K562 (cell line): Measurements from ENCODE around the gene ACKR1. TPM values are rescaled to one million over a fixed set of nuclear protein-coding genes. Genes with fewer than 3 reads are reported as not detected.

Experiments
- ARHGAP35 ChIP-seq: fragments of 450-650 bp; IDR thresholded peaks from 2 replicates; pipeline ENCODE4 v1.6.1; 2018; ENCODE audit not compliant: partially characterized antibody
- BCL6 ChIP-seq: fragments of 250-450 bp; sonication (Bioruptor Pico); IDR thresholded peaks from 2 replicates; pipeline ENCODE4 v1.4.0; 2020
- FOXJ3 ChIP-seq: sonication (generic); formaldehyde crosslinking; IDR thresholded peaks from 2 replicates; pipeline ENCODE4 v1.4.0; 2020; ENCODE audit warnings: mild to moderate bottlenecking, missing genetic modification reagents
- HCFC1 ChIP-seq: IDR thresholded peaks from 2 replicates; pipeline ENCODE4 v1.6.1; 2012; ENCODE audit warnings: low read depth, low read length, improper control_type of control experiment
- HMG20B ChIP-seq: fragments of 250-450 bp; sonication (Bioruptor Pico); IDR thresholded peaks from 2 replicates; pipeline ENCODE4 v1.5.0; 2021; ENCODE audit warnings: mild to moderate bottlenecking
- MED1 ChIP-seq: sonication (generic); formaldehyde crosslinking; IDR thresholded peaks from 2 replicates; pipeline ENCODE4 v1.8.1; 2023; ENCODE audit warnings: missing genetic modification reagents, borderline replicate concordance
- PCBP1 ChIP-seq: fragments of 200-400 bp; formaldehyde crosslinking; IDR thresholded peaks from 2 replicates; pipeline ENCODE4 v1.6.1; 2018; ENCODE audit warnings: mild to moderate bottlenecking, low read depth, low read length; ENCODE audit not compliant: poor library complexity, severe bottlenecking
- SIN3A ChIP-seq, 2 experiments: fragments of 150-350 bp in 1 of 2; IDR thresholded peaks; 2 replicates each; pipeline ENCODE4 v1.6.1; 2011 to 2016; ENCODE audit warnings: borderline replicate concordance in 2 of 2, low read depth in 2 of 2, low read length in 2 of 2, mild to moderate bottlenecking in 2 of 2, moderate library complexity in 2 of 2; ENCODE audit not compliant: control insufficient read depth in 1 of 2
- SREBF1 ChIP-seq: fragments of 150-350 bp; IDR thresholded peaks from 2 replicates; pipeline ENCODE4 v1.6.1; 2014; ENCODE audit warnings: antibody characterized with exemption, low read depth, low read length, borderline replicate concordance
- YBX1 ChIP-seq: fragments of 450-650 bp; IDR thresholded peaks from 2 replicates; pipeline ENCODE4 v1.7.1; 2016; ENCODE audit warnings: mild to moderate bottlenecking
- ZKSCAN8 ChIP-seq: fragments of 200-800 bp; sonication (Bioruptor generic); IDR thresholded peaks from 2 replicates; pipeline ENCODE4 v1.6.1; 2016; ENCODE audit warnings: missing genetic modification characterization, missing compliant biosample characterization
- ZNF589 ChIP-seq: fragments of 200-800 bp; sonication (Bioruptor generic); IDR thresholded peaks from 2 replicates; pipeline ENCODE4 v1.6.1; 2016; ENCODE audit warnings: low read depth, missing genetic modification characterization, missing compliant biosample characterization
- polyA plus RNA-seq, 8 experiments: library from polyadenylated mRNA; depleted of rRNA in 4 of 8; stranded (reverse) in 5 of 8; unstranded in 3 of 8; fragments of >200 nt; fragmentation: Nextera tagmentation in 2 of 8; fragmentation: Illumina TruSeq in 1 of 8; extraction: Ambion mirVana in 2 of 8; extraction: Trizol in 1 of 8; gene quantifications; 2 replicates each; pipeline versions ENCODE4 v1.2.1 to v1.2.3, GENCODE V29; 2011 to 2014; ENCODE audit warnings: inconsistent platforms in 1 of 8, missing spikeins in 1 of 8
- total RNA-seq, 7 experiments: library from RNA; depleted of rRNA in 6 of 7; stranded (reverse); fragments of >200 nt in 6 of 7; fragmentation: Illumina TruSeq in 2 of 7; extraction: Trizol in 2 of 7; gene quantifications; 2 replicates each; pipeline versions ENCODE4 v1.2.1 to v1.2.3, GENCODE V29; 2011 to 2021; ENCODE audit warnings: low replicate concordance in 1 of 7
- TF ChIP-seq, protein P1 (sequence below): sonication (generic); formaldehyde crosslinking; IDR thresholded peaks from 2 replicates; pipeline ENCODE4 v1.8.1; 2023; ENCODE audit warnings: missing genetic modification reagents, mild to moderate bottlenecking, borderline replicate concordance
- TF ChIP-seq, protein P2 (sequence below): sonication (generic); formaldehyde crosslinking; IDR thresholded peaks from 2 replicates; pipeline ENCODE4 v1.8.0; 2023; ENCODE audit warnings: mild to moderate bottlenecking, missing genetic modification reagents

ACKR1 gene
- total and polyA plus RNA-seq, 9 of the 15 experiments (the other 6 are each of a cell fraction or from before 2014, with no cell fraction given), result 0.07 to 0.64 (median 0.18) TPM

DNA sequence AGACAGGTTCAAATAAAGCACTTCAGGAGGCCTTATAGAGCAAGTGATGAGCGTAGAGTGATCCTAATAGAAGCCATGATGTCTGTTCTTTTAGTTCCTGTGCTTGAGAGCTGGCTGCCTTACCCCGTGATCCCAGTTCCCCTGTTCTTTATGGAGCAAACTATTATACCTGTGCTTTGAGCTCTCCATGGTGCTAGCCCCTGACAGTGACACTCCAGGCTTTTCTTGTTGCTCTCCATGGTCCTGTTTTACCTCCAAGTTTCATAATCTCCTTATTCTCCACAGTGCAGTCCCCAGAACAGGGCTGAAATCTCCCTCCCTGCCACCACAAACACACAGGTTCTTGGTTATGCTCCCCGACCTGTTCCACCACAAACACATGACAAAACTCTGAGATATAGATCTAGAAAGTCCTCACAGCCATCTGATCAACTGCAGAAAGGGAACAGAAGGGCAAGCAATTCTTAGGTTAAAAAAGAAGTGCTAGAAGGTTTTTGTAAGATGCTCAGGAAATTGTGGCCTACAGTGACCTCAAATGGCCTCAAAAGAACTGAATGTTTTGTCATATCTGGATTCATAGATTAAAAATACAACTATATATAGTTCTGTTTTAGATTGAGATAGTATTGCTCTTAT, 27.3 kb upstream of the ACKR1 start (continued):
- TF ChIP-seq, protein P1, sequence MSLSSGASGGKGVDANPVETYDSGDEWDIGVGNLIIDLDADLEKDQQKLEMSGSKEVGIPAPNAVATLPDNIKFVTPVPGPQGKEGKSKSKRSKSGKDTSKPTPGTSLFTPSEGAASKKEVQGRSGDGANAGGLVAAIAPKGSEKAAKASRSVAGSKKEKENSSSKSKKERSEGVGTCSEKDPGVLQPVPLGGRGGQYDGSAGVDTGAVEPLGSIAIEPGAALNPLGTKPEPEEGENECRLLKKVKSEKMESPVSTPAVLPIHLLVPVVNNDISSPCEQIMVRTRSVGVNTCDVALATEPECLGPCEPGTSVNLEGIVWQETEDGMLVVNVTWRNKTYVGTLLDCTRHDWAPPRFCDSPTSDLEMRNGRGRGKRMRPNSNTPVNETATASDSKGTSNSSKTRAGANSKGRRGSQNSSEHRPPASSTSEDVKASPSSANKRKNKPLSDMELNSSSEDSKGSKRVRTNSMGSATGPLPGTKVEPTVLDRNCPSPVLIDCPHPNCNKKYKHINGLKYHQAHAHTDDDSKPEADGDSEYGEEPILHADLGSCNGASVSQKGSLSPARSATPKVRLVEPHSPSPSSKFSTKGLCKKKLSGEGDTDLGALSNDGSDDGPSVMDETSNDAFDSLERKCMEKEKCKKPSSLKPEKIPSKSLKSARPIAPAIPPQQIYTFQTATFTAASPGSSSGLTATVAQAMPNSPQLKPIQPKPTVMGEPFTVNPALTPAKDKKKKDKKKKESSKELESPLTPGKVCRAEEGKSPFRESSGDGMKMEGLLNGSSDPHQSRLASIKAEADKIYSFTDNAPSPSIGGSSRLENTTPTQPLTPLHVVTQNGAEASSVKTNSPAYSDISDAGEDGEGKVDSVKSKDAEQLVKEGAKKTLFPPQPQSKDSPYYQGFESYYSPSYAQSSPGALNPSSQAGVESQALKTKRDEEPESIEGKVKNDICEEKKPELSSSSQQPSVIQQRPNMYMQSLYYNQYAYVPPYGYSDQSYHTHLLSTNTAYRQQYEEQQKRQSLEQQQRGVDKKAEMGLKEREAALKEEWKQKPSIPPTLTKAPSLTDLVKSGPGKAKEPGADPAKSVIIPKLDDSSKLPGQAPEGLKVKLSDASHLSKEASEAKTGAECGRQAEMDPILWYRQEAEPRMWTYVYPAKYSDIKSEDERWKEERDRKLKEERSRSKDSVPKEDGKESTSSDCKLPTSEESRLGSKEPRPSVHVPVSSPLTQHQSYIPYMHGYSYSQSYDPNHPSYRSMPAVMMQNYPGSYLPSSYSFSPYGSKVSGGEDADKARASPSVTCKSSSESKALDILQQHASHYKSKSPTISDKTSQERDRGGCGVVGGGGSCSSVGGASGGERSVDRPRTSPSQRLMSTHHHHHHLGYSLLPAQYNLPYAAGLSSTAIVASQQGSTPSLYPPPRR (CRISPR knock-in tag), result no peak
- TF ChIP-seq PCBP1 (no peak), ARHGAP35 (no peak), ZKSCAN8 (CRISPR knock-in tag) (0 out of 2 replicates have a peak, but pooled peaks have one; percentile 39), YBX1 (no peak), ZNF589 (CRISPR knock-in tag) (peak; percentile 92), MED1 (CRISPR knock-in tag) (no peak), SIN3A (IDR thresholded peaks at IDR 0.05; ENCODE audit: borderline replicate concordance in 2 of 2, control insufficient read depth in 1 of 2, low read depth in 2 of 2, low read length in 2 of 2) (peak; percentile 76 to 98; a peak in 3 of 4 replicates), HCFC1 (peak; percentile 57; the same call in 1 of the 2 replicates), FOXJ3 (CRISPR knock-in tag) (peak; percentile 68), SREBF1 (peak; percentile 60; the same call in 1 of the 2 replicates), BCL6 (CRISPR knock-in tag) (peak; percentile 83), HMG20B (CRISPR knock-in tag) (no peak)
- TF ChIP-seq, protein P2, sequence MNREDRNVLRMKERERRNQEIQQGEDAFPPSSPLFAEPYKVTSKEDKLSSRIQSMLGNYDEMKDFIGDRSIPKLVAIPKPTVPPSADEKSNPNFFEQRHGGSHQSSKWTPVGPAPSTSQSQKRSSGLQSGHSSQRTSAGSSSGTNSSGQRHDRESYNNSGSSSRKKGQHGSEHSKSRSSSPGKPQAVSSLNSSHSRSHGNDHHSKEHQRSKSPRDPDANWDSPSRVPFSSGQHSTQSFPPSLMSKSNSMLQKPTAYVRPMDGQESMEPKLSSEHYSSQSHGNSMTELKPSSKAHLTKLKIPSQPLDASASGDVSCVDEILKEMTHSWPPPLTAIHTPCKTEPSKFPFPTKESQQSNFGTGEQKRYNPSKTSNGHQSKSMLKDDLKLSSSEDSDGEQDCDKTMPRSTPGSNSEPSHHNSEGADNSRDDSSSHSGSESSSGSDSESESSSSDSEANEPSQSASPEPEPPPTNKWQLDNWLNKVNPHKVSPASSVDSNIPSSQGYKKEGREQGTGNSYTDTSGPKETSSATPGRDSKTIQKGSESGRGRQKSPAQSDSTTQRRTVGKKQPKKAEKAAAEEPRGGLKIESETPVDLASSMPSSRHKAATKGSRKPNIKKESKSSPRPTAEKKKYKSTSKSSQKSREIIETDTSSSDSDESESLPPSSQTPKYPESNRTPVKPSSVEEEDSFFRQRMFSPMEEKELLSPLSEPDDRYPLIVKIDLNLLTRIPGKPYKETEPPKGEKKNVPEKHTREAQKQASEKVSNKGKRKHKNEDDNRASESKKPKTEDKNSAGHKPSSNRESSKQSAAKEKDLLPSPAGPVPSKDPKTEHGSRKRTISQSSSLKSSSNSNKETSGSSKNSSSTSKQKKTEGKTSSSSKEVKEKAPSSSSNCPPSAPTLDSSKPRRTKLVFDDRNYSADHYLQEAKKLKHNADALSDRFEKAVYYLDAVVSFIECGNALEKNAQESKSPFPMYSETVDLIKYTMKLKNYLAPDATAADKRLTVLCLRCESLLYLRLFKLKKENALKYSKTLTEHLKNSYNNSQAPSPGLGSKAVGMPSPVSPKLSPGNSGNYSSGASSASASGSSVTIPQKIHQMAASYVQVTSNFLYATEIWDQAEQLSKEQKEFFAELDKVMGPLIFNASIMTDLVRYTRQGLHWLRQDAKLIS (CRISPR knock-in tag), result peak; percentile 86
